ENCODE data around the gene FAM53A. TPM values are rescaled to one million over a fixed set of nuclear protein-coding genes. Genes with fewer than 3 reads are reported as not detected.

The FAM53A gene
- total RNA-seq, 1 donor from 2014 or later = 0.49 TPM

DNA sequence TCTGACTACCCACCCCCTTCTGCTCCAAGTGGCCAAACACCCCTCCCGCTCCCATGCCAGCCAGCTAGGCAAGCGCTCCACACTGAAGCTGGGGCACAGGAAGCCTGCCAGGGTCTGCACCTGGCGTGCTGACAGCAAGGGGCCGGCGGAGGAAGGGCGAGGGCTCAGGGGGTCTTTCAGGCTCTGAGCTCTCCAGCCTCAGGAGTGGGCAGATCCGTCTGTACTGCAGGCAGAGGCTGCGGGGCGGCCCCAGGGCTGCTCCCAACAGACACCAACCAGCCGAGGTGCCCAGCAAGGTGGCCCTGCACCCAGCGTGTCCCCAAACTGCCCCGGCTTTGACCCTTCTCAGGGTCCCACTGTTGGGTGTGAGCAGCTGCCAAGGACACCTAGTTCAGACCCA is 14.8 kb downstream of the FAM53A start:
- intact Hi-C loops (cut with DNase I) = no loop called here
- peak; percentile 40 for DNase-seq (ENCODE audit: missing footprints)
- ATAC-seq = no peak

DNA sequence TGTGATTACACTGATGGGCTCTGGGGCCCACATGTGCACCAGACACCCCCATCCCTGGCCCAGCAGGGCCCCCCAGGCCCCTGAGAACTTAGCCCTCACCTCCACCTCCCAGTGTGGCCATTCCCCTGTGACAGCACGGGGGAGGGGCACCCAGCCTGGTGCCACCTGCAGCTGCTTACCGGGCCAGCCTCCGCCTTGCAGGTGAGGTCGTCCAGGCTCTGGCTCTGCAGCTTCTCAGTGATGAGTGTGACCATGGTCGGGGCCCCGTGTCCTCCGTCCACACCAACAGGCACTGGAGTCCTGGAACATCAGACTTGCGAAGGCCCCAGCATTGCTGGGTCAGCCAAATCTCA is 15.6 kb downstream of the FAM53A start:
- no peak for ATAC-seq
- intact Hi-C loops (cut with DNase I) = no loop called here
- peak; percentile 43 for DNase-seq (ENCODE audit: missing footprints)

DNA sequence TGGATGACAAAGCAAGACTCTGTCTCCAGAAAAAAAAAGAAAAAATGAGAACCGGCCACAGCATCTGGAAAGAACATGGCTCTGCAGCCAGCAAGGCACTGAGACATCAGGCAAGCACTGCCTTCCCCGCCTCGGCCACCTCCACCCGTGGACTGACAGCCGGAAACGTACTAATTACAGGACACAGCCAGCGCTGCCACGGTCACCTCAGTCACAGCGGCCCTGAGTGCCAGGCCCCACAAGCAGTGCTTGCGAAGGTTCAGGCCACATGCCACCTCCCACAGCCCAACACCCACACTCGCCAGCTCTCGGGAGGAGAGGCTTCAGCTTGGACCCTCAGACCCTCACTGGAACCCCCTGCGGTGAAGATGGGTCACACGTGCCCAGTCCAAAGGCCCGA is 16.8 kb downstream of the FAM53A start:
- DNase-seq (ENCODE audit: missing footprints) (peak; percentile 67), ATAC-seq (peak; percentile 41)
- intact Hi-C loops (cut with DNase I) = no loop called here

DNA sequence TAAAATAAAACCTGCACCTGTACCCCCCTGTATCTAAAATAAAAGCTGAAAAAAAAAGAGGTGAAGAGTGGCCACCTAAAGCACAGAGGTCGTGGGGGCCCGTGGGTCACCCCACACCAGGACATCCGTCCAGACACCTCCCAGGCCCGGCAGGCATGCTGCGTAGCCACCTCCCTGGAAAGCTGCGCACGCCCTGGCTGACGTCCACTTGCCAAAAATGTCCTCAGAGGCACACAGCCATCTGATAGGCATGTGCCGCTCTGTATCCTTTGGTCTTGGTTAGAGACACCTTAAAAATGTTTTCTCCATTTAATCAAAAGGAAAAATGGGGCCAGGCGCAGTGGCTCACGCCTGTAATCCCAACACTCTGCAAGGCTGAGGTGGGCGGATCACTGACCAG is 17.7 kb downstream of the FAM53A start:
- peak; percentile 77 for ATAC-seq
- intact Hi-C loops (cut with DNase I) = no loop called here
- peak; percentile 43 for DNase-seq (ENCODE audit: missing footprints)

DNA sequence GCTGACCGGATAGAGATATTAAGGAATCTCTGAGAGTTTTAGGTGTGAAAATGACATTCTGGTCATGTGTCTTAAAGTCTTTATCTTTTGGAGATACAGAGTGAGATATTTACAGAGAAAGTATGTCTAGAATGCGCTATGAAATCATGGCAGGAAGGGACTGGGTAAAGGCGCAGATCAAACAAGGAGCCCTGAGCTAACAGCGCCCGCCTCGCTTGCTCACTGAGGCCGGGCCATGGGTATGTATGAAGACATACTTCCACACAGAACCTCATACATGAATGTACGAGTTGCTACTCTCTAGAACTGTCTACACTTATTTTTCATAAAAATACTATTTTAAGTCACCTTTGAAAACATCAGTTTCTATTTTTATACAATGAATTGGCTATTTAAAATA is 20.0 kb downstream of the FAM53A start:
- DNase-seq (ENCODE audit: missing footprints) (no peak), ATAC-seq (no peak)
- intact Hi-C loops (cut with DNase I) = no loop called here

DNA sequence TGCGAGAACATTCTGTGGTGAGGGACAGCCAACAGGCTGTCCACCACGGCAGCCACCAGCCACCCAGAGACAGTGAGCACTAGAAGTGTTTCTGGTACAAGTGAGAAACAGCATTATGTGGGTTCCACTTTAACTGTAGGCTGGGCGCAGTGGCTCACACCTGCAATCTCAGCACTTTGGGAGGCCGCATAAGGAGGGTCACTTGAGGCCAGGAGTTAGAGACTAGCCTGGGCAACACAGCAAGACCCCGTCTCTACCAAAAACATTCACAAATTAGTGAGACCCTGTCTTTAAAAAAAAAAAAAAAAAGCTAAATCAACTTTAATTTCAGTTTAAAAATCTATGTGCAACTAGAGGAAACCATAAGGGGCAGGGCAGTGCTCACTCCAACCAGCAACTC is 20.6 kb downstream of the FAM53A start:
- intact Hi-C loops (cut with DNase I) = no loop called here
- DNase-seq (ENCODE audit: missing footprints) (peak; percentile 42), ATAC-seq (no peak)

DNA sequence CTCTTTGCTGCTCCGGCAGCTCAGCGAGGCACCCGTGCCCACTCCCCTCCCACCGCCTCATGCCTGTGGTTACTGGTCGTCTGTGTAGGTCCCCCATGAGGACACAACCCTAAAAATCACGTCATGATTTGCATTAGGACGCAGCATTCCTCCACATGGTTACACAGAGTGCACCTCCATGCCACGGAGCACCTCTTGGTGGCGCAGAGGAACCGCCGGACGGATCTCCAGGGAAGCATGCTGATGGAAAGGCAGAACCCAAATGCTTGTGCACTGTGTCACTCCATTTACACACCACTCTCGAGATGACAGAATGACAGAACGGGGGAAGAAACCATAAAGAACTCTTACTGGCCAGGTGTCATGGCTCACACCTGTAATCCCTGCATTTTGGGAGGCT is 22.4 kb downstream of the FAM53A start:
- ATAC-seq (no peak), DNase-seq (ENCODE audit: missing footprints) (no peak)
- intact Hi-C loops (cut with DNase I) = no loop called here

DNA sequence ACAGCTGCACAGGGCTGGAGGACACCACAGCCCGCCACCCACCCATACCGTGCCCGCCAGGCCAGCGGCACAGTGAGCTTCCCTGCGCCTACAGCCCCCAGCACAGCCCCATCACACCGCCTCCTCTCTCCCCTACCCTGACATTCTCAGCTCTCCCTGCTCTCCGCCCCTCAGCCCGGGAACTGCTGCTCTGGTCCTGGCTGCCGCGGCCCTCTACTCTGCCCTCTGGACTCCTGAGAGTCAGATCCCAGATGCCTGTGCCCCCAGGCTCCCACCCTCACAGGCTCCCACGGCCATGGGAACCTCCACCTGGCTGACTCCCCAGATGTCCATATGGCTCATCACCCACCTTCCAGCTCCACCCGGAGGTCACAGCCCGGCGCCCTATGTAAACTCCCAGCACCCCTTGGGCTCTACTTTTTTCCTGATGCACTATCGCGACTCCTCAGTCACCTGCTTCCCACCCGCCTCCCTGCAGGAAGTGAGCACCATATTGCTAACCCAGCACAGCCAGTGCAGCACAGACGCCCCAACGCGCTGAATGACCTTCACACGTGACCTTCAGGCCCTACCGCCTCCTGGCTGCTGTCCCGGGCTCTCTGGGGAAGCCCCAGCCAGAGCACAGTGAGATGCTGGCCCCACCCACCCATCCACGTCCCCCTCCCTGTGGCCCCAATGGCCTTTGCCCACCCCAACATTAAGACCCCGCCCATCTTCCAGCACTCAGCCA is 23.0 kb downstream of the FAM53A start:
- DNase-seq (ENCODE audit: missing footprints) = peak; percentile 60
- intact Hi-C loops (cut with DNase I) = no loop called here
- ATAC-seq = no peak

DNA sequence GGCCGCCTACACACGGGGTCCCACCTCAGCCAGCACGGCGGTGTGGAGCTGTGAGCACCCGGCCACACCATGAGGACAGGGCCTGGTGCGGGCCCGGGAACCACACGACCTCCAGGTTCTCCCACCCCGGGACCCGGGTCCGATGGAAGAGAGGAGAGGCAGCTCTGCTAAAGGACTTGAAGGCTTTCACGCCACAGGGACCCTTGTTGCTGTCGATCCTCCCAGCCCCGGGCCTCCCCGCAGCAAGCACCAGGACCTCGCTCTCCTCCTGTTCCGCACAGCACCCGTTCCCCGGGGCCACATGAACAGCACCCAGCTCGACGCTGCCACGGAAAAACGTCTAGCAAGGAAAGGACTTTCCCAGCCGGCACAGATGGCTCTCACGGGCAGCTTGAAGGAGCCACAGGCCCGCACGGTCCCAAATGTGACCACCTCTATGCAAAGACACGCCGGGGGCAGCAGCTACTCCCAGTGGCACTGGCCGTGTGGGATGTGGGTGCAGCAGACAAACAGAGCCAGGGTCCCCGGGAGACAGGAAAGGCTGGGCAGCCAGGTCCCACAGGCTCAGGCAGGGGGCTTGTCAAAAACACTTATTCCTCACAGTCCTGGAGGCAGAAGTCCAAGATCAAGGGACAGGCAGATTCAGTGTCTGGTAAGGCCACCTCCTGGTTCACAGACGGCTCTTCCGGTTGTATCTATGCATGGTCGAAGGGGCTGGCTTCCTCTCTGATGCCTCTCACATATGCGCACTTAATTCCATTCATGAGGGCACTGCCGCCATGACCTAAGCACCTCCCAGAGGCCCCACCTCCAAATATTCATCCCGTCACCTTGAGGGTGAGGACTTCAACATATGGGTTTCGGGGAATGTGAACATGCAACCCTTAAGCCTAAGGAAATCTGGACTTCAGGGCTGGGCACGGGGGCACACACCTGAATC is 24.7 kb downstream of the FAM53A start:
- intact Hi-C loops (cut with DNase I) = no loop called here
- ATAC-seq = no peak
- DNase-seq (ENCODE audit: missing footprints) = peak; percentile 57

DNA sequence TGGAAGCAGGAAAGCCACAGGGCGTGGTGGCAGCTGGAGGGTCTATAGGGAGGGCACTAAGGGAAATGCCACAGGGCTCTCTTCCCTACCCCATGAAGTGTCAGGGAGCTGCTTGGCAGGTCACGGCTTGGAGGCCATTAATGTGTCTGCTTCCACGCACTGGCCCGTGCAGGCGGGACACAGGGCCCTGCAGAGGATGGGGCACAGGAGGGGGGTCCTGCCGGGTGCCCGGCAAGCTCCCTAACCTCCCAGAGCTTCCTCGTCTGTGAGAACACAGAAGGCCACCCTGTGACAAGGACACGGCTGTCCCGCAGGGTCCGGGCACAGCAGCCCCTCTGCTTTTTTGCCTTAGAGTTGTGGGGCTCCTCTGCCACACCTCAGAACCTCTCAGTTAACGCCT is 25.5 kb downstream of the FAM53A start:
- intact Hi-C loops (cut with DNase I) = no loop called here
- DNase-seq (ENCODE audit: missing footprints) (peak; percentile 23), ATAC-seq (no peak)

DNA sequence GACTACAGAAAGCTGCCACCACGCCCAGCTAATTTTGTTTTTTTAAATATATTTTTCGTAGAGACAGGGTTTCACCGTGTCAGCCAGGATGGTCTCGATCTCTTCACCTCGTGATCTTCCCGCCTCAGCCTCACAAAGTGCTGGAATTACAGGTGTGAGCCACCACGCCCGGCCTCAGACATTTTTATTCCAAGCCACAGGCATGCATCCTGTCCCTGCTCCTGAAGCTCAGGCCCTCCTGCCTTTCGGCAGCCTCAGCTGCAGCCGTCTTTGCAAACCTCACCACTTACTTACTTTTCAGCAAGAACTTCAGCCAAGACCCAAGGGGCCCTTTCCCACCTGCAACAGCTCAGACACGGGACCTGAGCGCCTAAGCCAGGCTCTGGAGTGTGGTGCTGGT is 26.0 kb downstream of the FAM53A start:
- intact Hi-C loops (cut with DNase I) = no loop called here
- ATAC-seq = no peak
- DNase-seq (ENCODE audit: missing footprints) = peak; percentile 40

DNA sequence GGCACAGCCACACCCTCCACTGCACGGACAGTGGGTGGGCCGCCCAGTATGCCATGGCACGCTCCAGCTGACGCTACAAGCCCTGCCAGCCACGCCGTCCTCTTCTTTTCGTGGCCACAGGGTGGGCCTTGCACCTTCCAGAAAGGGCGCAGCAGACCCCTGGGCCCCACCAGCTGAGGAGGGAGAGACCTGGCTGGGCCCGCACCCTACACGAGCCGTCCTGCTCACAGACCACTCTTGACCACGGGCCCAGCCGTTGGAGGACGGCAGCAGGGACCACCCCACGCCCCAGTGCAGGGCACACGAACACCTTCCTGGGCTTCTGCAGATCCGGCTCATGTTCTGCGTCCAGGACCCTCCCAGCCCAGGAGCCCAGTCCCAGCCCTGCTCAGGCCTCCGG is 27.1 kb downstream of the FAM53A start:
- DNase-seq (ENCODE audit: missing footprints) (no peak), ATAC-seq (no peak)
- intact Hi-C loops (cut with DNase I) = no loop called here

DNA sequence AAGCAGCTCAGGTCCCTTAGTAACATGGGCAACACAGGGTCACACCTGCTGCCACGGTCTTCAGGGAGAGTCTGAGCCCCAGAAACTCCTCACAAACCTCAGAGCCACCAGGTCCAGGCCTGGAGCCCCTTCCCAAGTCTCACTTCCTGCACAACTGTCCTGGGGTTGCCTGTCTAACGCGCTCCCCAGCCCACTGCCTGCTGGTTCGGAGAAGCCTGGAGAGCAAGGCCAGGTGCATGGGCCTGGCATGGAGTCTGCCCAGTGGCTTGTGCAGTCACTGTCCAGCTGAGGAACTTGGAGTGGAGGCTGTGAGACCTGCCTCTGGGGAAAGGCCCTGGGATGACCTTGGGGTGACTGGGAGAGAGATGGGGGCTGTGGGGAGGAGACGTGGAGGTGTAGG is 28.0 kb downstream of the FAM53A start:
- peak; percentile 68 for DNase-seq (ENCODE audit: missing footprints)
- no peak for ATAC-seq
- intact Hi-C loops (cut with DNase I) = no loop called here

DNA sequence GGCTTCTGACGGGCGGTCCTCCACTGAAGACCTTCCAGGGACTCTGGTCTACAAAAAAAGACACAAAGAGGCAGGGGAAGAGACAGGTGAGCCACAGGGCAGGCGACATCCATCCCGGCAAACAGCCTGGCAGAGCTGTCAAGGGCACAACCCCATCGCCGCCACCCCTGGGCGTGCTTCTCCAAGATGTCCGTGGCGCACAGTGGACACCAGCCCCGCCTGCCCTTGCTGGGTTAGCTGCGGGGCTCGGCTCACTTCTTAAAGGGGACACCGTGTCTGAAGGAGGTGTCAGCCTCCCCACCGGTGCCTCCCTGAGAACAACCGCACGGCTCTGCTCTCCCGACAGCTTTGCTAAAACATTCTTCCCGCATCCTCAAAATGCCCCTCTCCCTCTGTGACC is 28.4 kb downstream of the FAM53A start:
- DNase-seq (ENCODE audit: missing footprints) (peak; percentile 64), ATAC-seq (no peak)
- intact Hi-C loops (cut with DNase I) = no loop called here

DNA sequence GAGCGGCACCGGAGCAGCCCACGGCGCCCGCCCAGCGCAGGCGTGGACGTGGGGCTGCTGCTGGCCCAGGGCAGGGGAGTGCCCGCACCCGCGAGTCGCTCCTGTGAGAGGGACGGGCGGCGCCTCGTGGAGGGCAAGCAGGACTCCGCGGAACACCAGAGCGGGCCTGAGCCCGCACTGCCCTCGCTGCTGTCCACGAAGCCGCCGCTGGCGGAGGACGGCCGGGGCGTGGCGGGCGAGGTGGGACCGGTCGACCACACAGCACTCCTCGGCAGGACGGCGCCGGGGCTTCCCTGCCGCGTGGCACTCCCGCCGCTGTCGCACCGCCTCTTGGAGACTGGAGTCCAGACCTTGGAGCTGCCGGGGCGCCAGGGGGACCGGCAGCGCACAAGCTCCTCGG is 29.0 kb downstream of the FAM53A start:
- intact Hi-C loops (cut with DNase I) = no loop called here
- peak; percentile 57 for DNase-seq (ENCODE audit: missing footprints)
- ATAC-seq = no peak

DNA sequence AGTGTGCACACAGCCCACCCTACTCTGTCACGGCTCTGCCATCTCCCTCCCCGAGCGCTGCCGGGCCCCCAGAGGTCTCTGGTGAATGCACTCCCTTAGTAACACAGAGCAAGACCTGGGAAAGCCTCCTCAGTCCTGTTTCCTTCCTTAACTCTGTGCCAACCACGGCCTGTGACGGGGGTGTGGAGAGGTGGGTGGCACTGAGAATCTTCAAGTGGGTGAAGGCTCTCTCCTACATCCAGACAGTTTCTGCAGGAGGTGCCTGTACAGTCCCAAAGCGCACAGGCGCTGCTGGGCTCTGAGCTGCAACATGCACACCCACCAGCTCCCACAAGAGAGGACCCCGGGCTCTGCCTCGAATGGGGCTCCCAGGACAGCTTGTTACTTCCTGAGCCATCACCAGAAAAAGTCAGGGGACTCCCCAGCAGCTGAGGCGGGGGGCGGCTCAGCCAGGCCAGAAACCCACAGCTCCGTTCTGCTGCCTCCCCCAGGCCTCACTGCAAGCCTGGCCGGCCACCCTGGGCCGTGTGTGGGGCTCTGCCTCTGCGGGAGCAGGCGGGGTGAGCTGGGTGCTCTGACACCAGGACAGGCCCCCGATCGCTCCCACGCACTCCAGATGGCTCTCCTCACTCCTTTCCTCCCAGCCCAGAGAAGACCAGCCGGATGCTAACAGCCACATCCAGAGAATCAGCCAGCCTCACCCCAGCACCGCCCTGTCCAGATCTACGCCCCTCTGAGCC is 29.7 kb downstream of the FAM53A start:
- no peak for ATAC-seq
- DNase-seq (ENCODE audit: missing footprints) = peak; percentile 63
- intact Hi-C loops (cut with DNase I) = no loop called here

DNA sequence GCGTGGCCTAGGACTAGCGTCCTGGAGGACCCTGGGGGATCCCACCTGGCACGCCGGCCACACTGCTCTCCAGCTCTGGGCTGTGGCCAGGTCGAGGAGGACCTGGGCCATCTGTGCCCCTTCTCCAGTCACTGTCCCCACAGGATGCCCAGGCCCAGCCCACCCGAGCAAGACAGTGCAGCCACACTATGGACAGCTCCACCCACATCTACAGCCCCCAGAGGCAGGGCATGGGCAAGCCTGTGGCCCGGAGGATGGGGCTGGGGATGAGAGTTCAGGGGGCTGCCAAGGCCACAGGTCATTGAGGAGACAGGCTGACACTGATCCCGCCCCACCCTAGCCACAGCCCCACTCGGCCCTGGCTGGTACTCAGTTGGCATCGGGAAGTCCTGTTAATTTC is 30.3 kb downstream of the FAM53A start:
- ATAC-seq (no peak), DNase-seq (ENCODE audit: missing footprints) (peak; percentile 53)
- intact Hi-C loops (cut with DNase I) = no loop called here

DNA sequence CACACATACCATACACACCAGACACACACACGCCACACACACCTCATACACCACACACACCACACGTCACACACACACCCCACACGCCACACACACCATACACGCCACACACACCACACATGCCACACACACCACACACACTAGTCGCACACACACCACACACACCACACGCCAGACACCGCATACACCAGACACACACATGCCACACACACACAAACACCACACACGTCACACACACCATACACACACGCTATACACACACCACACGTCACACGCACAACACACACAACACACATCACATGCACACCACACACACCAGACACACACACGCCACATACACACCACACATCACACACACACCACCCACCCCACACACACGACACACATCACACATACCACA is 32.0 kb downstream of the FAM53A start:
- intact Hi-C loops (cut with DNase I) = no loop called here
- ATAC-seq = no peak
- DNase-seq (ENCODE audit: missing footprints) = no peak

DNA sequence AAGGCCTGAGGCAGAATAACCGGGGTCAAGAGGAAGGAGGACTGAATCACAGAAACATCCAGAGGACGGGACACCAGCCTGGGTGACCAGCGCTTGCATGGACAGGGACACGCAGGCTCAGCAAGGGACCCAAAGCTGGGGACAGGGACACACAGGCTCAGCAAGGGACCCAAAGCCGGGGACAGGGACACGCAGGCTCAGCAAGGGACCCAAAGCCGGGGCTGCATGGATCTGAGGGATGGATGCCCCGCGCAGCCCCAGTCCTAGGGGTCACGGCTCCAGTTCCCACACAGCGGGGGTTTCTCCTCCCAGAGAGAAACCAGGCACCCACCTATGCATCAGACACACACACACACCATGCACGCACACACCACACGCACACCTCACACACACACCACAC is 32.5 kb downstream of the FAM53A start:
- DNase-seq (ENCODE audit: missing footprints) (no peak), ATAC-seq (no peak)
- intact Hi-C loops (cut with DNase I) = no loop called here

DNA sequence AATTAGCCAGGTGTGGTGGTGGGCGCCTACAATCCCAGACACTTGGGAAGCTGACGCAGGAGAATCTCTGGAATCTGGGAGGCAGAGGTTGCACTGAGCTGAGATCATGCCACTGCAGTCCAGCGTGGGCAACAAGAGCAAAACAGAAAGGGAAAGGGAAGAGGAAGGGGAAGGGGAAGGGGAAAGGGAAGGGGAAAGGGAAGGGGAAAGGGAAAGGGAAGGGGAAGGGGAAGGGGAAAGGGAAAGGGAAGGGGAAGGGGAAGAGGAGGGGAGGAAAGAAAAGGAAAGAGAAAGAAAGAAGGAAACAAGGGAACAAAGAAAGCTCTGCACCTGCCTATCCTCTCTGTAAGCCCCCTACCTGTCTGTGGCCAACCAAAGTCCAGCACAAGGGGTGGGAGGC is 35.2 kb downstream of the FAM53A start:
- intact Hi-C loops (cut with DNase I) = no loop called here
- DNase-seq (ENCODE audit: missing footprints) (no peak), ATAC-seq (no peak)
